SK-N-SH (cell line): ENCODE data around the gene AGAP1.

Experiments
- CTCF ChIP-seq: fragments of 200-600 bp; sonication (generic); IDR thresholded peaks from 2 replicates; pipeline ENCODE4 v1.6.1; 2017; ENCODE audit warnings: antibody characterized with exemption, mild to moderate bottlenecking, moderate library complexity
- EP300 ChIP-seq, 2 experiments: IDR thresholded peaks; 2 replicates each; pipeline versions ENCODE4 v1.4.0 to v1.6.1; 2012; ENCODE audit warnings: borderline replicate concordance in 1 of 2, low read depth in 1 of 2, low read length in 1 of 2
- JUND ChIP-seq: IDR thresholded peaks from 2 replicates; pipeline ENCODE4 v1.4.0; 2012
- MAX ChIP-seq: IDR thresholded peaks from 2 replicates; pipeline ENCODE4 v1.4.0; 2012; ENCODE audit warnings: low read depth
- POLR2AphosphoS5 ChIP-seq: IDR thresholded peaks from 2 replicates; pipeline ENCODE4 v1.6.1; 2012; ENCODE audit warnings: low read depth, low read length
- RXRA ChIP-seq: IDR thresholded peaks from 2 replicates; pipeline ENCODE4 v1.4.0; 2012; ENCODE audit warnings: low read depth, mild to moderate bottlenecking, borderline replicate concordance
- SIN3A ChIP-seq: IDR thresholded peaks from 2 replicates; pipeline ENCODE4 v1.6.1; 2012; ENCODE audit warnings: low read depth, mild to moderate bottlenecking, low read length, moderate library complexity, borderline replicate concordance
- ZBTB33 ChIP-seq: IDR thresholded peaks from 2 replicates; pipeline ENCODE4 v1.4.0; 2012; ENCODE audit warnings: low read depth, borderline replicate concordance

GRCh38 chr2:235447210-235447609, 46.6 kb upstream of the AGAP1 start:
- no peak for TF ChIP-seq SIN3A
- no peak for TF ChIP-seq CTCF
- no peak for TF ChIP-seq POLR2AphosphoS5
- no peak for TF ChIP-seq ZBTB33
- TF ChIP-seq JUND, result no peak
- no peak for TF ChIP-seq EP300 (IDR thresholded peaks at IDR 0.05; ENCODE audit: borderline replicate concordance in 1 of 2, low read depth in 1 of 2, low read length in 1 of 2)
- TF ChIP-seq RXRA, result no peak
- no peak for TF ChIP-seq MAX
